ENCODE data around the gene CCDC50. TPM values are rescaled to one million over a fixed set of nuclear protein-coding genes. Genes with fewer than 3 reads are reported as not detected.

The CCDC50 gene
- total RNA-seq, 1 donor from 2014 or later, result 55.9 TPM

DNA sequence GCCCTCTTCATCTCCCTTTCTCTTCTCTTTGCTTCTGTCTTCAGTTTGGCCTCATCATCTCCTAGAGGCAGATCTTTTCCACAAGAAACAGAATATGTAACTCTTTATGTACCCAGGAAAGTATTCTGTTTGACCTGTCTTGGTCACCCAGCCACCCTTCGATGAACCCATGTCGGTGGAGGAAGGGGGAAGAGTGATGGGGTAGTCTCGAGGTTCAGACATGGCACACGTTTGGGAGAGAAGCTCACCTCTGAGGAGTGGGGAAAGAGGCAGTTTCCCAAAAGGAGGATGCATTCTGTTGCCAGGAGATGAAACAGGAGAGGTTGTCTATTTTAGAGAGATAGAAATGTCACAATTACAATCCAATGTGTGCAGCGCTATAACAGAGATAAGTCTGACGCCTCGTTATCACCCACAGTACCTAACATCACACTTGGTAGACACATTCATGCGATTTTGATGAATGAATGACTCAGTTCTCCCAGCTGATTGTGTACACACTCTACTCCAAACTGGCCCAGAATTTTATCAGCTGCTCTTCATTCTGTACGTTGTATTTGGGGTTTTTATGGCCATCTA is 722 bp upstream of the CCDC50 start:
- DNase-seq (ENCODE audit: low spot score), result no peak
- H3K4me1 Mint-ChIP-seq (ENCODE audit: low read depth), result peaks cover 39% of the 10 kb centered on the region
- TF ChIP-seq, protein P1, sequence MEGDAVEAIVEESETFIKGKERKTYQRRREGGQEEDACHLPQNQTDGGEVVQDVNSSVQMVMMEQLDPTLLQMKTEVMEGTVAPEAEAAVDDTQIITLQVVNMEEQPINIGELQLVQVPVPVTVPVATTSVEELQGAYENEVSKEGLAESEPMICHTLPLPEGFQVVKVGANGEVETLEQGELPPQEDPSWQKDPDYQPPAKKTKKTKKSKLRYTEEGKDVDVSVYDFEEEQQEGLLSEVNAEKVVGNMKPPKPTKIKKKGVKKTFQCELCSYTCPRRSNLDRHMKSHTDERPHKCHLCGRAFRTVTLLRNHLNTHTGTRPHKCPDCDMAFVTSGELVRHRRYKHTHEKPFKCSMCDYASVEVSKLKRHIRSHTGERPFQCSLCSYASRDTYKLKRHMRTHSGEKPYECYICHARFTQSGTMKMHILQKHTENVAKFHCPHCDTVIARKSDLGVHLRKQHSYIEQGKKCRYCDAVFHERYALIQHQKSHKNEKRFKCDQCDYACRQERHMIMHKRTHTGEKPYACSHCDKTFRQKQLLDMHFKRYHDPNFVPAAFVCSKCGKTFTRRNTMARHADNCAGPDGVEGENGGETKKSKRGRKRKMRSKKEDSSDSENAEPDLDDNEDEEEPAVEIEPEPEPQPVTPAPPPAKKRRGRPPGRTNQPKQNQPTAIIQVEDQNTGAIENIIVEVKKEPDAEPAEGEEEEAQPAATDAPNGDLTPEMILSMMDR (IDR thresholded peaks at IDR 0.05), result no peak

DNA sequence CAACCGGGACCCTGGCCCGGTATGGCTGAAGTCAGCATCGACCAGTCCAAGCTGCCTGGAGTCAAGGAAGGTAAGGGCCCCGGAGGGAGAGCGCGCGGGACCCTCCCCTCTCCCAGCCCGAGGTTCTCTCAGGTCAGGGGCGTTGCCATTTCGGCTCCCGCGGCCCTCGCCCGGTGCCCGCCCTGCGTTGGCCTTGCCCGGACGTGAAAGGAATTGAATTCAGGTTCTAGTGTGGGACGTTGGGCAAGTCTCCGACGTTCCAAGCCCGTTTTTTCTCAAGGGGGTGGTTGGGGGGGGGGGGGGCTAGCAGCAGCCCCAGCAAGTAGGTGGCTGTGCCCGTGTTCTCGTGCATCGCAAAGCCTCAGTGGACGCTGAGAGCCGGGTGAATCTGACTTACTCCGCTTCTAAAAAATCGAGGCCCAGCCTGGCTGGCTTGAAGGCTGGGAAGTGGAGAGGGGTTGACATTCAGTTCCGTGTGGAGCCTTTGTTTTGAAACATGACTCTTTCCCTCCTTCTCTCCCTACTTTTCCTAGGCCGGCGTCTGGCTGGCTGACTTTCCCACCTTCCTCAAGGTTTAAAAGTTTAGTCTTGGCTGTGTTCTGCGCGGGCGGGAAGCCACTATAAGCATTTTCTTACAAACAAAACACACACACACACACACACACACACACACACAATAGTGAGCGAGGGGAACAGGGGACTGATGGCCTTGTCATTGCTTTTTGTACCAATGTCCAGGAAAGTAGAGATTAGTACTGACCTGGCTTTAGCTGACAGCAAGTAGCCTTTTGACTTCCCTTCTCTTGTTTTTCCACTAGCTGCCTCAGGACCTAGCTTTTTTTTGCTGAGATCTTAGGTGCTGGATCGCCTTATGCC is 698 bp downstream of the CCDC50 start, which contains the start of gene UTS2B:
Gene UTS2B, minus strand, starts transcription at position 873 of the 876 bp plus-strand sequence. CDS start 48,337 bp downstream, outside the sequence.
- H3K9me3 Mint-ChIP-seq (ENCODE audit: low read depth), result no peaks in the 10 kb centered on the region
- peaks cover 51% of the 10 kb centered on the region for H3K4me1 Mint-ChIP-seq (ENCODE audit: low read depth)
- no peaks in the 10 kb centered on the region for H3K36me3 Mint-ChIP-seq (ENCODE audit: low read depth)
- H3K4me3 Mint-ChIP-seq (ENCODE audit: unreplicated experiment), result peak within 1 kb of the TSS; percentile 89
- TF ChIP-seq, protein P1 (IDR thresholded peaks at IDR 0.05), result no peak
- peak within 1 kb of the TSS; percentile 98 for H3K27ac Mint-ChIP-seq (ENCODE audit: unreplicated experiment)
- no peaks in the 10 kb centered on the region for H3K27me3 Mint-ChIP-seq (ENCODE audit: low read depth)
- no peak for DNase-seq (ENCODE audit: low spot score)

More for the DNA sequence above, 722 bp upstream of the CCDC50 start:
- Mint-ChIP-seq H3K9me3 (ENCODE audit: low read depth) (no peaks in the 10 kb centered on the region), H3K27me3 (ENCODE audit: low read depth) (no peaks in the 10 kb centered on the region), H3K4me3 (ENCODE audit: unreplicated experiment) (peak overlapping the region; percentile 89), H3K27ac (ENCODE audit: unreplicated experiment) (peak overlapping the region; percentile 75), H3K36me3 (ENCODE audit: low read depth) (no peaks in the 10 kb centered on the region)

DNA sequence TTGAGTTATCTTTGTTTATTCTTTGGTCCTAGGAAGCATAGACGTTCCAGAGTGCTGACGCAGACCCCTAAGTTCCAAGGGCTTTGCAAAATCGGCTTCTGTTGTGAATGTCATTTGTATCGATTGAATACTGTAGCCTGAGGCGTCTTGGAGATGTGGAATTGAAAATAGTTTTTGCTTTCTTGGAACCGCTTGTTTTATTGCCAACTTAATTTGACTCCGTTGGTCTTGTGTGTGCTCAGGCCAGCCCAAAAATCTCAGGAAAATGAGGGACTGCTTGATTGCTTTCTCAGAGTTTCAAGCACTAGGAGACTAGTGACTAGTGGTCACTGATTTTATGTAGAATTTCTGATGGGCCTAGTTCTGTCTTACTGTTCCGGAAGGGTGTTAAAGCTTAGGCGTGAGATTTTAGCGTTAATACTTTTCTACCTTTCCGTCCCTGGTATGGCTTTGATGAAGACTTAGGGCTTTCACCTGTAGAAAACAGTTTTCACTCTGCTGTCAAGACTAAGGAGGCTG is 1.4 kb downstream of the CCDC50 start:
- H3K27me3 Mint-ChIP-seq (ENCODE audit: low read depth), result no peaks in the 10 kb centered on the region
- H3K4me1 Mint-ChIP-seq (ENCODE audit: low read depth), result peaks cover 58% of the 10 kb centered on the region
- peak overlapping the region; percentile 98 for H3K27ac Mint-ChIP-seq (ENCODE audit: unreplicated experiment)
- H3K4me3 Mint-ChIP-seq (ENCODE audit: unreplicated experiment), result peak overlapping the region; percentile 89
- DNase-seq (ENCODE audit: low spot score), result no peak
- H3K36me3 Mint-ChIP-seq (ENCODE audit: low read depth), result no peaks in the 10 kb centered on the region
- TF ChIP-seq, protein P1 (IDR thresholded peaks at IDR 0.05), result peak; percentile 7
- H3K9me3 Mint-ChIP-seq (ENCODE audit: low read depth), result no peaks in the 10 kb centered on the region

DNA sequence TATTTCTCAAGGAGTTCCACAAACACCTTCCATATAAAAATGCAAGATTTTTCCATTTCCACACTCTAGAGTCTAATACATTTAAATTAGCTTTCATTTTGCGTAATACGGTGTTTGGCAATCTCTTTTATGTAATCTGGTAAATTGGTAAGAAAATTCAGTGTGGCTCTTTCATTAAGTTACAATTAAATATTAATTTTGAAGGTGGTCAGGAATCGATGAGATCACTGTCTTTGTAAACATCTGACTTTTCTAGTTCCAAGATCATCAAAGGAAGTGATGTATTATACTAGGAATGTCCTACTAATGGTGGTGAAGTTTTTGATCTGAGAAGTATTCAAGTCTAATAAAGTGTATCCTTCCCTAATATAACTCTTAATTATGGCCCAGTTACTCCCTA is 2.2 kb downstream of the CCDC50 start:
- Mint-ChIP-seq H3K27ac (ENCODE audit: unreplicated experiment) (peak overlapping the region; percentile 98), H3K9me3 (ENCODE audit: low read depth) (no peaks in the 10 kb centered on the region), H3K36me3 (ENCODE audit: low read depth) (no peaks in the 10 kb centered on the region), H3K4me3 (ENCODE audit: unreplicated experiment) (peak overlapping the region; percentile 89), H3K27me3 (ENCODE audit: low read depth) (no peaks in the 10 kb centered on the region), H3K4me1 (ENCODE audit: low read depth) (peaks cover 66% of the 10 kb centered on the region)
- DNase-seq (ENCODE audit: low spot score), result no peak
- TF ChIP-seq, protein P1 (IDR thresholded peaks at IDR 0.05), result no peak

DNA sequence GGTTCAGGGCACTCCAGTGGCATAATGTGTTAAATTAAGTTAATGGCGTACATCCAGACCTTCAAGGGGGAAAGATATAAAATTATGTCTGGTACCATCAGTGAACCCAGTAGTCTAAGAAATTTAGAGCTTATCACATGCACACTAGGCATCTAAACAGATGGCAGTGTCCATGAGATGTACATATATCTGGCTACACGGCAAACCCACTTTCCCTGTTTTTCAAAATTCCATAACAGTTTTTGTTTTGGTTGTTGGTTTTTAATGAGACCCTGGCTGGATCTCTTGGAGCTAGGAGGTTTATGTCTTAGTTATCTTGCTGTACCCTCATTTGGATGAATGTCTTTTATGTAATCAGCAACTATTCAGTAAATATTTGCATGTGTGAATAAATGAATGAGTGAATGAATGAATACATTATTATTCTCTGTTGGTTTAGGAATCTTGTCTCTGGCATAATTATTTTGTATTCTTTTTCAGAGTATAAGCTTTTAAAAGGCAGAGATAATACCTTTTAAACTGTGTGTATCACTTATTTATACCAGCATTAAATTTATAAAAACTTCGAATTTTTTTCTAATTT is 4.2 kb downstream of the CCDC50 start:
- Mint-ChIP-seq H3K27ac (ENCODE audit: unreplicated experiment) (peak overlapping the region; percentile 23), H3K36me3 (ENCODE audit: low read depth) (no peaks in the 10 kb centered on the region), H3K27me3 (ENCODE audit: low read depth) (no peaks in the 10 kb centered on the region), H3K4me1 (ENCODE audit: low read depth) (peaks cover 84% of the 10 kb centered on the region), H3K9me3 (ENCODE audit: low read depth) (no peaks in the 10 kb centered on the region), H3K4me3 (ENCODE audit: unreplicated experiment) (no peak overlapping the region)
- TF ChIP-seq, protein P1 (IDR thresholded peaks at IDR 0.05), result no peak
- DNase-seq (ENCODE audit: low spot score), result no peak

All from chondrocyte (in vitro differentiated cells).